ENCODE measurements around the gene HLA-F. TPM values are rescaled to one million over a fixed set of nuclear protein-coding genes. Genes with fewer than 3 reads are reported as not detected.

The HLA-F gene
- total RNA-seq, 1 experiment from 2014 or later: 414 TPM

DNA sequence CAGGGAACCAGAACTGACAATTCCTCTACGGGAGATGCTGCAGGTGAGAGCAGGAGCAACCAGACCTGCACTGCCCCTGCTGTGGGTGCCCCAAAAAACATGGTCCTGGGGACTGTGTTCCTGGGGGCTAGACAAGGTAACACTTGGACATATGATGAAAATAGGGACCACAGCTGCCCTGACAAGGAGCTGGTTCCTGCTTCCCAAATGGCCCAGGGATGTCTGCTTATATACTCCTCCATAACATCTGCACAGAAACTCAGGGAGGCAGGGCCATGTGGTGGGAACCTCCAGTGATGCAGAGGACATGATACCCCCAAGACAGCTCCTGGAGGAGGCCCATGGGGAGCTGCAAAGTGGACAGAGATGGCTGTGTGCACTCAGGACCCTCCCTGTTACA is 19.8 kb downstream of the HLA-F start:
- no peak for DNase-seq (ENCODE audit: low read depth)

DNA sequence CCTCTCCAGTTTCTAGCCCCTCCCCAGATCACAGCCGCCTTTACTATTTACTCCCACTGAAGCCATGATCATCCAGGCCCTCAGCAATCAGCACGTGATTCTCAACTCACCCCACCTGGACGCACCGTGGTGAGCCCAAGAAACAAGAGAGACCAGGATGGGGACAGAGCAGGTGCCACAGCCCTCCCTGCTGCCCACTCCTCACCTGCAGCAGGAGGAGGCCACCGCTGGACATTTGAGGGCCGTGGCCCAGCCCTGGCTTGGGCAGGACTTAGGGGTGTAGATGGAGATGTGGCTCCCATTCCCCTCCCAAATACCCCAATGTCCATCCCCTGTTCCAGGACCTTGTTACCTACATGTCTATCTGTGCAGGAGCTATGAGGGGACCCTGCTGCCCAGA is 20.3 kb downstream of the HLA-F start:
- DNase-seq (ENCODE audit: low read depth): no peak

DNA sequence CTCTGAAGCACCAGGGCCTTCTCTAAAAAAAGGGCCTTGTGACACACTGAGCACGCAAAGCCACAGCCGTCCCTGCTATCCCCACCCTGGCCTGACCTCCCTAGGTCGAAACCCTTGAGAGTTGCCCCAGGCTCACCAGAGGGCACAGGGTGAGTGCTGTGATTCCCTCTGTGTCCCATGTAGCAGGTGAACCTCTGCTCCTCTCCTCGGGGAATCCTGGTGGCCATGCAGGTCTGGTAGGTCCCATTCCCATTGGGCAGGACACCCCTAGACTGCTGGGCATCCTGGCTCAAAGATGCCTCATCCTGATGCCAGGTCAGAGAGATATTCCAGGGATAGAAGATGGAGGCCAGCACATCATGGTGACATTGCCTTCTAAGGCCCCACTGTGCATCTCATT is 20.9 kb downstream of the HLA-F start:
- no peak for DNase-seq (ENCODE audit: low read depth)

DNA sequence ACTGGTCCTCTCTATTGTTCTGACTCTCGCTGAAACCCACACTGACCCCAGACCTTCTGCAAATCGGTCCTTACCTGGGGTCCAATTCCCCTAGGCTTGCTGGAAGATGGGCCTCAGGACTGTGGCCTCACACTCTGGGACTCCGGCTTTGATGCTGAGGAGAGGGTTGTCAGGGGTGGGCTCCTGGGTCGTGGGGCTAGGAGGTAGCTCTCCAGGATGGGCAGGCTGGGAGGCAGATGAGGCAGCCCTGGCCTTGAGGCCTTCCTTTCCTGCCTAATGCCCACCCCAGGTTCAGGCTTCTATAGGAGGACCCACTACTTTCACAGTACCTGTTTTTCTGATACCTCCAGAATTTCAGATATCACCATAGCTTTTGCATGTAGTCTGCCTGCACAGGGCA is 21.4 kb downstream of the HLA-F start:
- DNase-seq (ENCODE audit: low read depth): no peak

DNA sequence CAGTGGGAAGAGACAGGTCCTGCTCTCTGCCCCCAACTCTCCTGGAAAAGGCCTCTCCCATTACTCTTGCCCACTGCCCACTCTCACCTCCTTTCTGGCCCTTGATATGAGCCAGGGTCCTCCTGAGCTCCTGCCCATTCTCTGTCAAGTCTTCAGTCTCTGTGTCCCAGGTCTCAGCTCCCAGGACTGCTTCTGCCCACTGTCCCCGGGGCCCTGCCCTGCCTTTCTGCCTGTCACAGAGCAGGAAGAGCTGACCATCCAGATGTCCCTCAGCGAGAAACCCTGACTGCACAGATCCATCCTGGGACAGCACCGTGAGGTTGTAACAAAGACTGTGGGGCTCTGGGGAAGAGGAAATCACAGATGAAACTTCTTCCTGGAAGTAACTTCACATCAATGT is 22.2 kb downstream of the HLA-F start:
- DNase-seq (ENCODE audit: low read depth): no peak

DNA sequence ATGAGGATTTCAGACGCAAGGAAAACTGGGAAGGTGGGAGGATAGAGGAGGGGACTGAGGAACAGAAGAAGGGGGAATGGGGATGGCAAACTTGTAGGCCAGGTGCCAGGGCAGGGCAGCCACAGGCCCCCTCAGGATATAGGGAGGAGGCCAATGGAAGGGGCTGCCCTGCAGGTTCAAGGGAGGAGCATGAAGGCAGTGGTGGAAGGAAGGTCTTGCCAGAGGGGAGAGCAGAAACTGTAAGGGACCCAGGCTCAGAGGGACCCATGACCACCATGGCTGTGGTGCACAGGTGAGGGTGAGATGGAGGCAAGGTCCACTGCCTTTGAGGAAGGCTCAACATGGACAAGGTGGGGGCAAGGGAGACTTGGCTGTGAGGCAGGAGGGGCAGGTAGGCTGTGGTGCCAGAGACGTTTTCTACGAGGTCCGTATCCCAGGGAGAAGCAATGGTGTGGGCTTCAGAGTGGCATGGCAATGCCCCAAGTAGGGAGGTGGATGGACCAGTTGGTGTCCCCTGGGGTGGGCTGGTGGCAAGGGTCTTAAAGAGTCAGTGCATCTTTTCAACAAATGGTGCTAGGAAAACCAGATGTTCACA is 22.7 kb downstream of the HLA-F start:
- no peak for DNase-seq (ENCODE audit: low read depth)

DNA sequence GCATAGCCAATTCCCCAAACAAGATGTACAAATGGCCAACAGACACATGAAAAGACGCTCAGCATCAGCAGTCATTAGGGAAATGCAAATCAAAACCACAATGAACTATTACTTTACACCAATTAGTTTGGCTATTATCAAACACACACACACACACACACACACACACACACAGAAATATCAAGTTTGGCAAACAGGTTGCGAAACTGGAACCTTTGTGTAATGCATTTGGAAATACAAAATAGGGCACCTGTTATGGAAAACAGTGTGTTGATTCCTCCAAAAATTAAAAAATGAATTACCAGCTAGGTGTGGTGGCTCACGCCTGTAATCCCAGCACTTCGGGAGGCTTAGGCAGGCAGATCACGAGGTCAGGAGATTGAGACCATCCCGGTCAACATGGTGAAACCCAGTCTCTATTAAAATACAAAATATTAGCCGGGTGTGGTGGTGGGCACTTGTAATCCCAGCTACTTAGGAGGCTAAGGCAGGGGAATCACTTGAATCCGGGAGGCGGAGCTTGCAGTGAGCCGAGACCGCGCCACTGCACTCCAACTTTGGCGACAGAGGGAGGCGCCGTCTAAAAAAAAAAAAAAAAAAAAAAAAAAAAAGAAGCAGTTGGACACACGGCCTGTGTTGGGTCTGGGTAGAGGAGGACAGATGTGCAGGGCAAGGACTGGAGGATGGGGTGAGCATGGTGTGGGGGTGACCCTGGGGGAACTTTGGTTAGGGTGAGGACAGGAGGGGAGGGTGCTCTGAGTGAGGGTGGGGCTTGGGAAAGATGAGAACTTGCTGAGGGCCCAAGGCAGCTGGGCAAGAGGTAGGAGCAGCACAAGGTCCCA is 23.8 kb downstream of the HLA-F start:
- no peak for DNase-seq (ENCODE audit: low read depth)

DNA sequence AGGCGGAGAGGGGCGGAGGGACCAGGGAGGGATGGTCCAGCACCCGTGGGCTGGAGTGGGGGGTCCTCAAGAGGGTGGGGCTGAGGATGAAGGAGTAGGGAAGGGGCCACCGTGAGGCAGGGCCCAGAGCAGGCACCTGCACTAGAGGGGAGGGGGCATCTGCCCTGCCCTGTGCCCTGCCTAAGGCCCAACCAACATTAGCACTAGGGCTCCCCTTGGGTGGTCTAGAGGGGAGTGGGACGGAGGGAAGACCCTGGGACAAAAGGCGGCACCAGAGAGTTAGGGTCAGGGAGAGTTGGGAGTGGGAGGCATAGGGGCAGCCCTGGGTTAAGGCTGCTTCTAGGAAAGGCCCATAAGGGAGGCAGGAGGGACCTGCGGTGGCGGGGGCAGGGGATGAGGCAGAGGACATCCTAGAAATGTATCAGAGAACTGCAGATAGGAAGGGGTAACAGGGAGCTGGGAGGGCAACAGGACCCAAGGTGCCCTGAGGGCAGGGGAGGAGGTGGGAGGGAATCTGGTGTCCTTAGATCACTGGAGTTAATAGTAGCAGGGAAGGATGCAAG is 24.5 kb downstream of the HLA-F start:
- DNase-seq (ENCODE audit: low read depth): no peak

DNA sequence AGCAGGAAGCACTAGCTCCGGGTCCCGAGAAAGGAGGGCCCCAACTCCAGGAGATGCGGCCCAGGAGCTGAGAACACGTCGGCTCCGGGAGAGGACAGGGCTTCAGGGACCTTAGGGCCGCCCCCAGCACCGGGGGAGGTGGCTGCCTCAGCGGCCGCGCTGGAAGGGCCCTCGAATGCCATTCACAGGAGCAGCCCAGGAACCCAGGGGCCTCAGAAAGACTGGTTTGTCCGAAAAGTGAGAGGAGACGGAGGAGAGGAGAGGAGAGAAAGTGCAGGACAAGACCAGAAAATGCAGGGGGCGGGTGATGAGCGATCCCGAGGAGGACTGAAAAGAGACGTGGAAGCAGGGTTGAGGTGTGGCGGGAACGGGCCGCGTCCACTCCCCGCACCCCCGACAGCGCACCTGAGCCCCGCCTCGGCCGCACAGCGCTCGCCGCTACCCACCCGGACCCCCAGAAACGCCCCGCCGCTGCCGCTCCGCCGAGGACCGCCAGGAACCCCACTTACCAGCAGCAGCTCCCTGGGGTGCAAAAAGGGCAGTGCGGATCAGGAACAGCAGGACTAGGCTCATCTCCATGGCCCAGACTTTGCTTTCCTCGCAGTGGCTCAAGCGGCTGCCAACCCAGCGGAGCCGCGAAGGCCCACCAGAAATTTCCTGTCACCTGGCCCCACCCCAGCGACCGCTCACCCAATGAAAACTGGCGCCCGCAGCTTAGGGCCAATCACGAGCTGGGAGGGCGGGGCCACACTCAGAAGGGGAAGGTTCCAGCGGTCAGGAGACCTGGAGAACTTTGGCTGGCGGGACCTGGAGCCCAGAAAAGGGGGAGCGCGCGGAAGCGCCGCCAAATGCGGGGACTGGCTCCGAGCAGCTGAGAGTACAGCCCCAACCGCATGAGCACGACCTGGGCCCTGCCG is 25.4 kb downstream of the HLA-F start:
- DNase-seq (ENCODE audit: low read depth): peak; percentile 94

DNA sequence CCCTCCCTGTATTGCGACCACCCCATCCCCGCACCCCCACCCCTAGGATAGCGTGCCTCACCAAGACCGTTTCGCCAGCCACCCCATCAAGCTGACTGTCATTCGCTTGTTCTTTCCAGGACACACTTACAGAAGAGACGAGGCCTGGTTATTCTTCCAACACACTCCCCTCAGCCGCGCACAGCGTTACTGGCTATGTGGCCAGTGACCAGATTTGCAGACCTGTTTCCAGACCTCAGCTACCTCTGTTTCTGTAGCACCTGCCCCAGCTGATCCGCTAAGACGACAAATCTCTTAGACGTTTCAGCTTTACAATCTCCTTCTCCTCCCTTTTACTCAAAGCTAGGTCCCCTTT is 26.1 kb downstream of the HLA-F start:
- peak; percentile 43 for DNase-seq (ENCODE audit: low read depth)

DNA sequence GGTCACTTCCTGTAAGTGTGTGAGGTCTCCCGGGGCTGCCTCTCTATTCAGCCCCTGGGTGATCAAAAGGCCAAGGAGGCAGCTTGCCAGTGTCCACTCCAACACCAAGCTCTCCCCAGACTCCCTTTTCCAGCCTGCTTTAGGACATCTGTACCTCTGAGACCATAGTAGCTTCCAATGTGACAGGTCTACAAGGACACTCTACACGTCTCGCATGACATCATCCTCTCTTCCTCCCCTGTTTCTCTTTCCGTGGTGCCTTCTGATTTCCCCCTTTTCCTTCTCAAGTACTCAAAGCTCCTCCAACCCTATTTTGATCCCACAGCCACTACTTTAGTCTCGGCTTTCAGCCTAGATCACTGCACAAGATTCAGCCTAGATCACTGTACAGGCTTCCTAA is 26.4 kb downstream of the HLA-F start:
- DNase-seq (ENCODE audit: low read depth): no peak

DNA sequence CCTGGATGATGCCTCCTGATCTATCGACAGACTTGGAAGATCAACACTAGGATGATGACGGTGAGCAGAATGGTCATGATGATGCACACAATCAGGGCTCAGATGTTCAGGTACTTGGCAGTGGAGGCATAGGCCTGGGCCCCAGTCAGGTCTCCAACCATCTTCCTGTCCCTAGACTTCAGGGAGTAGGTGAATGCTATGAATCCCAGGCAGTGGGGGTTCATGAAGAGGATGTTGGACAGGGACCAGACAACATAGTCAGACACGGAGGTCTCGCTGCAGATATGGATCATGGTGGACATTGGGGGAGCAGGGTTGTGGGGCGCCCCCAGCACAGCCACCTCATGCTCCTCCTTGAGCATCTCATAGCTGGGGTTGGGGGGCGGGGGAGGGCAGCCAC is 27.5 kb downstream of the HLA-F start:
- no peak for DNase-seq (ENCODE audit: low read depth)

DNA sequence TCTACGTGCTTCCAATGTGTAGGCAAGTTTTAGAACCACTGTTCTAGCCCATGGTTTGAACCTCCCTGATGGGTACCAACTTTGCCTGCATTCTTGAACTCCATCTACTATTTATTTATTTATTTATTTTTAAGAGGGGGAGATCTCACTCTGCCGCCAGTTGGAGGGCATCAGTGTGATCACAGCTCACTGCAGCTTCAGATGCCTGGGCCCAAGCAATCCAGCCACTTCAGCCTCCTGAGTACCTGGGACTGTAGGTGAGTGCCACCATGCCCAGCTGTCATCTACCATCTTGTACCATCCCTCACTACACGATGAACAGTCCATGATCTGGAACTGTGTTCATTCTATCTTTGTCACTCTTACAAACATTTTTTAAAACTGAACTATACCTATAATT is 28.2 kb downstream of the HLA-F start:
- no peak for DNase-seq (ENCODE audit: low read depth)

DNA sequence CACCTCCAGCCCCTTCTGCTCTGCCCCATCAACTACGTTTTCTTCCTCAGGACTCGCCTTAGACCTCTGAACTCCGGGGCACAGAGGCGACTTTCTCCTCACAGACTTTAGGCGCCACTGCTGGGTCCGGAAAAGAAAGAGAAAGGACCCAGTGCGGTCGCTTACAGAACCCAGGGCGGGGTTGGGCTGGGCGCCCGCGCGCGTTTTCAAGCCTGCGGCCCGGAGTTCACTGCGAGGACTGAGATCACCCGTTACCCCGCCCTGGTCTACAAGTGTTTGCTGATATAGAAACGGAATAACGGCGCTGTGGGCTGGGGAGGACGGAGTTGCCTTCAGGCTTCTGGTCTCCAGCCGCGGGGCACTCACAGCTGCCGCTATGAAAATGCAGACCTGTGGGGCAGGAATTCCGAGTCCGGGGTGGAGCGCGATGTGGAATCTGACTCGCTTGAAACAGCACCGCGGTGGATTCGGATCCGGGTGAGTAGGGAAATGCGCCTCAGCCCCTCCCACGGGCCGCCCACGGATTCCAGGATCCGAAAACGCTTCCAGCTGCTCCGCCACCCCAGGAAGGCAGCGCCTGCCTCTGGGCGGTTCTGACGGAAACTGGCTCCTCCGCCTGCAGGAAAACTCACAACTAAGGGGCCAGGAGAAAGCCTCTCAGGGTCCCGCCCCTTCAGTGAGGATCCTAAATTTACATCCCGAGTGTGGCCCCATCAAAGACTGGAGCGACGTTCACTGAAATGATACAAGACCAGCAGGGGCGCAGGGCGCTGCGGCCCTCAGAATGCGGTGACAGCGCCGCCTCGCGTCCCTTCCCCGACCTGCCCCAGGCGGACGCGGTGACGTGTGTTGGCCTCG is 29.4 kb downstream of the HLA-F start:
- DNase-seq (ENCODE audit: low read depth): peak; percentile 95

DNA sequence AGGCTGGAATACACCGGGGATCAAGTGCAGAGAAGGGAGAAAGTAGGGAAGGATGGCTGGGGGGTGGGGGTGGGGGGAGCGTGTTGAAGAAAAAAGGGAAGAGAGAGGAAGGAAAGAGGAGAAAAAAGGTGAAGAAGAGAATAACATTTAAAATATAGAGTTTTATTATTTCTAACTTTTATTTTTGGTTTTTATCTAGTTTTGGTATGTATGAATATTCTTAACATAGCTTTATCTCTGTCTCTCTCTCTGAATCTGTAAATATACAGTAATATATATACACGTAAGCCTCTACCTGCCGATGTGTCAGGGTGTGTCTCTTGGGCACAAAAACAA is 30.0 kb downstream of the HLA-F start:
- DNase-seq (ENCODE audit: low read depth): no peak

DNA sequence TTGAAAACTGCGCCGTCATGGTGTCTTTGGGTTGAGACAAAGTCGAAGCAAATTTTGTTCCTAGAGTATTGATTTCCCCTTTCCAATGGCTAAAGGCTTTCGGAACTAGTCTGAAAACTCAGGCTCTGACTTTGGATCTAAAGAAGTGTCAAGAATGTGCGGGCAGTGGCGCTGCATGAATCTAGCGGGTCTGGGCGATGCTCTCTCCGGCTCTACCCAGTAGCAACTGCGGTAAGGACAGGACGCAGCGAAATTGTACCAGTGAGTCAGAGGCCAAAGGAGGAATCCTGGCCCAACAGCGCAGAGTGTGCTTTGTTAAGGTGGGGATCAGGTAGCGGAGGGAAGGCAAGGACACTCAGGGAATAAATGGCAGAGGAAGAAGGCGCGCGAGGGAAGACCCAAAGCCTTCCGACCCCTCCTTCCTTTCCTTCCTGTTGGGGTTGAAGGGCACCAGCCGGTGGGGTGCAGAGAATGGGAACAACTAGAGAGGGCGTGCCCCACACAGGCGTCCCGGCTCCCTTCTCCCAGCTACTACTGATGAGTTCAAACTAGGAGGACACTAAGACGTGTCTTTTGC is 32.1 kb downstream of the HLA-F start:
- no peak for DNase-seq (ENCODE audit: low read depth)

DNA sequence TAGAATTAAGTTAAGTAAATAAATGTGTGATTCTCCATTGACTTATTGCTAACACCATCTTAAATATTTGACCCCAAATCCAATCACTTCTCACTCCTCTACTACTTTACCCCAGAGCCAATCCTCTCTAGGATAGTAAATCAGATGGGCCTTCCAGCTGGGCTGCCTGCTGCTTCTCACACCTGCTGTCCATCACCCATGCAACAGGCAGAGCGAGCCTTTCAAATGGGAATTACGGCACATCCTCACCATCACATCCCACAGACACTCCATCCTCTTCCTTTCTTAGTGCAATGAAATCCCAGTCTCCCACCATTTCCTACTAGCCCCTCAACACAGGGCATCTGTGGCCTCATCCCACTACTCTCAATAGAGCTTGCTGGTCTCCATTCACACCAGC is 34.0 kb downstream of the HLA-F start:
- DNase-seq (ENCODE audit: low read depth): no peak

DNA sequence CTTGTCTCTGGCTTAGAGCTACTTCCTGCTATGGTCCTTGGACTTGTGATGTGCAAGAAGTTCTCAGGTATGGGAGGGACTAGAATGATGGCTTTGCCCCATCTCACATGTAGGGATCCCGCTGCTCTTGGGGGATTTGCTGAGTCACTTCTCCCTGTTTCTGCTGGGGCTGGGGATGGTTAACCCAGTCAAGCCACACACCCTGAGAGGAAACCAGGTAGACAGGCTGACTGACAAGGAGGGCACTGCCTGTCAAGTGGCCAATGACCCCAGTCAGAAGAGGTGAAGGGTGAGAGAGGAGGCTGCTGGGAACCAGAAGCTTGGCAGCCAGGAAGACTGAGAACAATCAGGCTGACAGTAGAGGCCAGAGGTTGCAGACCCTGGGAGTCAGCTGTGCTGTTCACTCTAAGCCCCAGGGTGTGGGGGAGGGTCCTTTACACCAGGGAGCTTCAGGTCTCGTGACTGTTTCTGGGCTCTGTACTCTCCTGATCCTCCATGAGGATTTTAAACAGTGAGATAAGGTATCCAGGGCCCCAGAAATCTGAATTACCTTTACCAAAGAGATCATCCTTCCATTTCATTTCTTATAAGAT is 34.6 kb downstream of the HLA-F start:
- no peak for DNase-seq (ENCODE audit: low read depth)

DNA sequence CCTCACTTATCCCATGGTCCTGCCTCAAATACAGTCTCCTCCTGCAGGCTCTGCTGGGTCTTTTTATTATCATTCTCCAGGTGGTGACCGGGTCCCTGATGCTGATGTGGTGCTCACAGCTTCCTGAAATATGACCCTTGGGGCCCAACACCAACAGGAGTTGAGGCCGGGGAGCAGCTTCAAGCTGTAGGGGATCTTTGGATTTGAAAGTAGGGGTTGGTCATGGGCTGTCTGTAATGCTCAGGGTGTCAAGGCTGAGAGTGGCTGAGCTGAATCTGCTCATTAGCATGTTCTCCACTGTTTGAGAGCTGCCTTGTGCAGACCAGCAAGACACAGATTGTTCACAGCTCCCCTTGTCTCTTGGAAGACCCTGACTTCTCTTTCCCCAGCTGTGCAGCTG is 35.5 kb downstream of the HLA-F start:
- no peak for DNase-seq (ENCODE audit: low read depth)

DNA sequence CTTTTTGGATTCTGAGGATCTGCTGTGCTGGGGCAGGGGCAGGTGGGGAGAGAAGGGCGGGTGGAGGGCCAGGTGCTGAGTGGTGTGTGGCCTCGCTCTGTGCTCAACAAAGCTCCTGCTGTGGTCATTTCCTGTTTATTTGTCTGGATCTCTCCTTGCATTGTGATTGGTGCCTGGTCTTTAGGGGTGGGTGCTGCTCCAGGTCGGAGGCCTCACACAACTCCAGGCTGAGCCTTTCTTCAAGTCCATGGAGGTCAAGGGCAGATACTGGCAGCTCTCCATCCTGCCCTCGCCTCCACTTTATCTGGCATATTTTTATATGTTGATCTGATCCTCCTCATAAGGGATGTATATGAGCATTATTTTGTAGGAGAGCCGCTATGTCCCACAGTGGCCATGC is 36.2 kb downstream of the HLA-F start:
- peak; percentile 13 for DNase-seq (ENCODE audit: low read depth)

DNA sequence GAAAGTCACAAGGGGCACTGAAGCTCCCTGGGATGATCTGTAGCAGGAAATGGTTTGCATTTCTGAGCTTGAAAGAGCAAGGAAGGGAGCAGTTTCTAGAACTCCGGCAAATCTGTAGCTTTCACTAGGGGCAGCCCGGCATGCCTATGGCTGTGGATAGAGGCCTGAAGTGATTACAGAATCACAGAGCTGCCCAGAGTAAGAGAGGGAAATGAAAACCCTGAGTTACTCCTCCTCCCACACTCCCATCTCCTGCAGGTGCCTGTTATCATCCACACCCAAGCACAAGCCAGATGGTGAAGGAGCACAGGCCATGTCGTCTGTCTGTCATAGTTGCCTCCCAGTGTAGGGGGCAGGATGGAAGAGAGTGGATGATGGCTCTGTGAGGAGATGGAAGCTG is 37.1 kb downstream of the HLA-F start:
- DNase-seq (ENCODE audit: low read depth): no peak

All from M059J (cell line).